Right forelimb (tissue), 1 donor: ENCODE measurements around the gene UQCRC1.
"Not testable (repeated sequence)": the region's sequence is repeated elsewhere in the genome, so short reads cannot be mapped to it uniquely, and the experiment has no call there.

Experiments used
- DNase-seq: peaks from one replicate; pipeline ENCODE4 v3.0.0-alpha.2; 2018

The UQCRC1 gene

GRCh38 chr3:48553886-48554845, 55.3 kb downstream of the UQCRC1 start:
- no peak for DNase-seq

GRCh38 chr3:48553361-48553760, 56.1 kb downstream of the UQCRC1 start:
- DNase-seq = no peak

- DNase-seq = no peak
Observed at GRCh38 chr3:48552111-48552951, 57.1 kb downstream of the UQCRC1 start.

- DNase-seq = not testable (repeated sequence)
Observed at GRCh38 chr3:48551651-48552050, 57.8 kb downstream of the UQCRC1 start.
